ENCODE measurements around the gene IGDCC3.

The IGDCC3 gene

GRCh38 chr15:65388306-65389080 is 10.7 kb upstream of the IGDCC3 start:
- DNase-seq (ENCODE audit: low read depth), result no peak
- no peak overlapping the region for H3K4me3 ChIP-seq (ENCODE audit: low read length)
- TF ChIP-seq CTCF (IDR thresholded peaks at IDR 0.05; ENCODE audit: insufficient read depth, low read depth, low read length, missing control alignments), result no peak

GRCh38 chr15:65386886-65387285 is 9.1 kb upstream of the IGDCC3 start:
- H3K4me3 ChIP-seq (ENCODE audit: low read length), result no peak overlapping the region
- DNase-seq (ENCODE audit: low read depth), result no peak
- no peak for TF ChIP-seq CTCF (IDR thresholded peaks at IDR 0.05; ENCODE audit: insufficient read depth, low read depth, low read length, missing control alignments)

- no peak for DNase-seq (ENCODE audit: low read depth)
- no peak overlapping the region for H3K4me3 ChIP-seq (ENCODE audit: low read length)
- no peak for TF ChIP-seq CTCF (IDR thresholded peaks at IDR 0.05; ENCODE audit: insufficient read depth, low read depth, low read length, missing control alignments)
Observed at GRCh38 chr15:65386376-65386775, 8.6 kb upstream of the IGDCC3 start.

- no peak for TF ChIP-seq CTCF (IDR thresholded peaks at IDR 0.05; ENCODE audit: insufficient read depth, low read depth, low read length, missing control alignments)
- DNase-seq (ENCODE audit: low read depth), result no peak
- H3K4me3 ChIP-seq (ENCODE audit: low read length), result no peak overlapping the region
Observed at GRCh38 chr15:65385870-65386258, 8.1 kb upstream of the IGDCC3 start.

GRCh38 chr15:65384895-65385869 is 7.4 kb upstream of the IGDCC3 start:
- DNase-seq (ENCODE audit: low read depth), result peak; percentile 81
- H3K4me3 ChIP-seq (ENCODE audit: low read length), result peak overlapping the region; percentile 26
- TF ChIP-seq CTCF (IDR thresholded peaks at IDR 0.05; ENCODE audit: insufficient read depth, low read depth, low read length, missing control alignments), result peak; percentile 83

- no peak overlapping the region for H3K4me3 ChIP-seq (ENCODE audit: low read length)
Observed at GRCh38 chr15:65384505-65384894, 6.7 kb upstream of the IGDCC3 start.

More at GRCh38 chr15:65384505-65384894, 6.7 kb upstream of the IGDCC3 start:
- TF ChIP-seq CTCF (IDR thresholded peaks at IDR 0.05; ENCODE audit: insufficient read depth, low read depth, low read length, missing control alignments), result no peak
- no peak for DNase-seq (ENCODE audit: low read depth)
